Lower lobe of right lung (tissue), 2 donors: ENCODE results near the gene CNDP1. TPM values are rescaled to one million over a fixed set of nuclear protein-coding genes. Genes with fewer than 3 reads are reported as not detected.
"Not testable (repeated sequence)": the region's sequence is repeated elsewhere in the genome, so short reads cannot be mapped to it uniquely, and the experiment has no call there.

ENCODE experiments used
- ATAC-seq, 2 donors: fragments of 200-7000 bp; cut with Tn5 transposase; one replicate each; pipeline ENCODE4 v1.9.1; 2020 to 2022; ENCODE audit warnings: mild to moderate bottlenecking in 2 of 2, moderate library complexity in 2 of 2
- DNase-seq: peaks from one replicate; pipeline ENCODE4 v3.0.0-alpha.2; 2020
- H3K27ac ChIP-seq: fragments of 200-600 bp; one replicate; pipeline ENCODE4 v1.8.0; 2022
- H3K27me3 ChIP-seq: fragments of 200-600 bp; one replicate; pipeline ENCODE4 v1.8.0; 2022; ENCODE audit warnings: low read depth
- H3K36me3 ChIP-seq: fragments of 200-600 bp; one replicate; pipeline ENCODE4 v1.8.0; 2022; ENCODE audit warnings: mild to moderate bottlenecking
- H3K4me1 ChIP-seq: fragments of 200-600 bp; one replicate; pipeline ENCODE4 v1.8.0; 2022
- H3K4me3 ChIP-seq: fragments of 200-600 bp; one replicate; pipeline ENCODE4 v1.8.0; 2022; ENCODE audit warnings: mild to moderate bottlenecking
- H3K9me3 ChIP-seq: fragments of 200-600 bp; one replicate; pipeline ENCODE4 v1.8.0; 2022
- CTCF ChIP-seq: fragments of 200-600 bp; IDR thresholded peaks from one replicate; pipeline ENCODE4 v1.8.0; 2022; ENCODE audit warnings: antibody characterized with exemption, mild to moderate bottlenecking
- intact Hi-C: fragments of 100-400 bp; cut with DNase I; formaldehyde crosslinking; loops from one replicate; pipeline ENCODE4 v1.11.0; 2022
- total RNA-seq: library from RNA; stranded (reverse); fragmentation: NEBNext Ultra II Directional; extraction: Animal tissue kit (Norgen Biotek cat#: 25700); gene quantifications from one replicate; pipeline ENCODE4 v1.2.1, GENCODE V29; 2021
- donor health status: DM: no; HTN: yes; CAD: no; lungs with severe emphysema.

CNDP1 gene
- total RNA-seq, 1 donor from 2014 or later = not detected

GRCh38 chr18:74520096-74520833, 14.0 kb upstream of the CNDP1 start:
- ATAC-seq (no peak), DNase-seq (no peak)
- intact Hi-C loops = no loop called here
- Histone ChIP-seq H3K36me3 (peaks cover 60% of the 10 kb centered on the region), H3K27ac (no peak overlapping the region), H3K4me3 (no peak overlapping the region), H3K27me3 (no peaks in the 10 kb centered on the region), H3K4me1 (peaks cover 6% of the 10 kb centered on the region), H3K9me3 (no peaks in the 10 kb centered on the region)
- no peak for TF ChIP-seq CTCF

GRCh38 chr18:74521068-74521725, 13.1 kb upstream of the CNDP1 start:
- Histone ChIP-seq H3K4me1 (peaks cover 6% of the 10 kb centered on the region), H3K4me3 (no peak overlapping the region), H3K27me3 (no peaks in the 10 kb centered on the region), H3K9me3 (no peaks in the 10 kb centered on the region), H3K36me3 (peaks cover 51% of the 10 kb centered on the region), H3K27ac (no peak overlapping the region)
- no peak for ATAC-seq
- no peak for TF ChIP-seq CTCF
- no peak for DNase-seq
- intact Hi-C loops = no loop called here

GRCh38 chr18:74522635-74523548, 11.4 kb upstream of the CNDP1 start:
- intact Hi-C loops = no loop called here
- no peak overlapping the region for H3K27ac ChIP-seq
- peak in 1 of 2 donors; percentile 7 for ATAC-seq
- H3K27me3 ChIP-seq = no peaks in the 10 kb centered on the region
- no peak for DNase-seq
- TF ChIP-seq CTCF = no peak
- no peaks in the 10 kb centered on the region for H3K9me3 ChIP-seq
- H3K4me1 ChIP-seq = peaks cover 6% of the 10 kb centered on the region
- peaks cover 35% of the 10 kb centered on the region for H3K36me3 ChIP-seq
- H3K4me3 ChIP-seq = no peak overlapping the region

GRCh38 chr18:74524097-74524496, 10.2 kb upstream of the CNDP1 start:
- peak overlapping the region; percentile 53 for H3K27ac ChIP-seq
- H3K4me1 ChIP-seq = peaks cover 6% of the 10 kb centered on the region
- H3K36me3 ChIP-seq = peaks cover 24% of the 10 kb centered on the region
- intact Hi-C loops = no loop called here
- TF ChIP-seq CTCF = no peak
- no peaks in the 10 kb centered on the region for H3K9me3 ChIP-seq
- no peak for DNase-seq
- H3K4me3 ChIP-seq = no peak overlapping the region
- no peaks in the 10 kb centered on the region for H3K27me3 ChIP-seq
- peak; percentile 34 to 40 for ATAC-seq

DNA sequence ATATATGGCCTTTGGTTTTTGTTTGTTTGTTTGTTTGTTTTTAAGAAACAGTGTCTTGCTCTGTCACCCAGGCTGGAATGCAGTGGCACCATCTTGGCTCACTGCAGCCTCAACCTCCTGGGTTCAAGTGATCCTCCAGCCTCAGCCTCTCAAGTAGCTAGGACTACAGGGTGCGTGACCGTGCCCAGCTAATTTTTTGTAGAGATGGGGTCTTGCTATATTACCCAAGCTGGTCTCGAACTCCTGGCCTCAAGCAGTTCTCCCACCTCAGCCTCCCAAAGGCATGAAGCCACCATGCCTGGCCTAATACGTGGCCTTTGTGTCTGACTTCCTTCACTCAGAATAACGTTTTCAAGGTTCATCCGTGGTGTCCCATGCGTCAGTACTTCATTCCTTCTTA, 9.4 kb upstream of the CNDP1 start:
- H3K27me3 ChIP-seq, H3K9me3 ChIP-seq, H3K4me3 ChIP-seq, intact Hi-C loops, ATAC-seq, H3K27ac ChIP-seq, H3K4me1 ChIP-seq, DNase-seq: not testable (repeated sequence)
- peaks cover 16% of the 10 kb centered on the region for H3K36me3 ChIP-seq
